ENCODE results near the gene TAF4.
"Not testable (repeated sequence)": the region's sequence is repeated elsewhere in the genome, so short reads cannot be mapped to it uniquely, and the experiment has no call there.

The TAF4 gene

GRCh38 chr20:62004614-62005013 is 61.1 kb downstream of the TAF4 start:
- no peak for DNase-seq (ENCODE audit: low read depth in 3 of 3, low spot score in 1 of 3)

GRCh38 chr20:62003567-62004405 is 61.9 kb downstream of the TAF4 start:
- DNase-seq (ENCODE audit: low read depth in 3 of 3, low spot score in 1 of 3) = no peak

- no peak for DNase-seq (ENCODE audit: low read depth in 3 of 3, low spot score in 1 of 3)
Measured at GRCh38 chr20:62002882-62003480, 62.7 kb downstream of the TAF4 start.

DNA sequence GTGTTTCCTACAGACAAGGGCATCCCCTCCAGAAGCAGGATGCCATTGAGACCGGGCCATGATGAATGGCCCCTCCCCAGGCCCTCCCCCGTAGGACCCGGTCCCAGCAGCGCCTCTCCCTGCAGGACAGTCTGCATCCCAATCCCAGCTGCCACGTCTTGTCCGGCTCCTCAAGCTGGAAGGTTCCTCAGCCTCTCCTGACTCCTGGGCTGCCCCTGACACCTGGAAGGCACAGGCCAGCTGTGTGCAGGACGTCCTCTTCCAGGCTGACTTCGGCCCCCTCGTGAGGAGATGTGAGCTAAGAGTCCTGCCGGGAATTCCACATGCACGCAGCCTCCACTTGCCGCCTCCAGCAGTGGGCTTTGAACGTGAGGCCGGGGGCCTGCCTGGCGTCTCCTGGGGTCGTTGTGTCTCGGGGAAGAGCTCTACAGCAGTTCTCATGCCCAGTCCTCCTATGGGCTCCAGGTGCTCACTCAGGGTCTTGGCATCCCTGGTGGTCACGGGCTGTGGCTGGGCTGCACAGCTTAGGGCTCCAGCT is 64.4 kb downstream of the TAF4 start:
- DNase-seq (ENCODE audit: low read depth in 3 of 3, low spot score in 1 of 3) = no peak

GRCh38 chr20:61998343-61999121 is 67.1 kb downstream of the TAF4 start:
- no peak for DNase-seq (ENCODE audit: low read depth in 3 of 3, low spot score in 1 of 3)

DNA sequence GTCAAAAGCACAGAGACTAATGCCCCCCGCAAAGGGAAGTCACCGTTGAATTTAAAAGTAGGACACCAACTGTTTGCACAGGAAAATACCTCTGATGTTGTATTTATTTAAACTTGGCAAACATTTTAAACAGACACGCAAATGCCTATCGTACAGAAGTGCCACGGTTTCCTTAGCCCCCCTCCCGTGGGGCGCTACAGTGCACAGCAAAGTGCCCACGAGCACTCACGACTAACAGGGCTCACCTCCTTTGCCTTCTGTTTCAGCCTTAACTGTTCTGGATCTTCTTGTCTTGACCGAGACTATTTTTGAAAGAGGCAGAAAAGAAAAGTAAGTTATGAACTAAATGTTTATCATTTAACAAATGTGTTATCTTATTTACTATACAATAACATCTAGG is 67.8 kb downstream of the TAF4 start:
- no peak for DNase-seq (ENCODE audit: low read depth in 3 of 3, low spot score in 1 of 3)

DNA sequence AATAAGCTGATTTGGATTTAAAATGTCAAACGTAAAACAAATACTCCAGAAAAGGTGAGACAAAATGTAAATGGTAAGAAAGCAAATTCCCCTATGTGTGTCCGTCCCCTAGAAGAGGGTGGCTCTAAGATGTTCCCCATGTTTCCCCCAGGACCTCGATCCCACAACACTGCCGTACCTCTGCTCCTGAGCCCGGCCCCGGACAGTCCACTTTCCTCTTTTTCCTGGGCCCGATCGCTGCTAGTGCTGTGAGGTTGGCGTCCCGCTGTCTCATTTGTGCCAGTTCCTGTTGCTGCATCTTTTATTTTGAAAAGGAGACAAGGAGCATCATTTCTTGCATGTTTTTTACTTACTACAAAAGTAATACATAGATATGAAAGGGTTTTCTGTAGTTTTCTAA is 68.3 kb downstream of the TAF4 start:
- DNase-seq (ENCODE audit: low read depth in 3 of 3, low spot score in 1 of 3) = no peak

DNA sequence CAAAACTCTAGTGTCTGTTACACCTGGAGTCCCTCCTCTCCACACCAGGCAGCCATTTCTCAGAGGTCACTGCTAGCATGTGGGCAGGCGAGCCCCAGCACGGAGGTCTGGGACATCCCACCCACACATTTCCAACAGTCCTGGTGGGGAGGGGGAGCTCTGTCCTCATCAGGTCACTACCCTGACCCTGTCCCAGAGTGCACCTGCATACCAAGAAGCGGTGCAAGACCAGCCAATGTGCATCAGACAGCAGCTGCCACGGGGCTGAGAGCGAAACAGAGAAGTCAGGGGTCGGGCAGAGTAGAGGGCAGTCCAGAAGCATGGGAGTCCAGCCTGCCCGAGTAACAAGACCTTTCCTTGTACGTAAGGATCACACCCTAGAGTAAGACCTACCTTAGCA is 71.1 kb downstream of the TAF4 start:
- no peak for DNase-seq (ENCODE audit: low read depth in 3 of 3, low spot score in 1 of 3)

DNA sequence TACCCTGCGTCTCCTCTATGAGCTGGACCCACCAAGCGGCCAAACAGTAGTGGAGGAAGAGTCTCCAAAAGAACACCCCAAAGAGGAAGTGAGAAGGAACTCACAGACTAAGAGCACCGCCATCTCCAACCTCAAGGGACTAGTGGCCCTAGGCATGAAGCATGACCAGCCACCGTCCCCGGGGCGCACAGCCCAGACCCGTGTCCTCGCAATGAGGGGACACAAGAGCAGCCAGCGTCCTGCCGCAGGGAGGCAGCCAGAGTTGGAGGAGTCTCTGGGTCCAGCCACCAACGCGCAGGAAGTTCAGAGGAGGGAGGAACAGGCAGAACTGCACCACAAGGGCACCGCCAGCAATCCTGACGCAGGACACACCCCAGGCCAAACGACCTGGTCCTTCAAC is 72.6 kb downstream of the TAF4 start:
- DNase-seq (ENCODE audit: low read depth in 3 of 3, low spot score in 1 of 3) = no peak

DNA sequence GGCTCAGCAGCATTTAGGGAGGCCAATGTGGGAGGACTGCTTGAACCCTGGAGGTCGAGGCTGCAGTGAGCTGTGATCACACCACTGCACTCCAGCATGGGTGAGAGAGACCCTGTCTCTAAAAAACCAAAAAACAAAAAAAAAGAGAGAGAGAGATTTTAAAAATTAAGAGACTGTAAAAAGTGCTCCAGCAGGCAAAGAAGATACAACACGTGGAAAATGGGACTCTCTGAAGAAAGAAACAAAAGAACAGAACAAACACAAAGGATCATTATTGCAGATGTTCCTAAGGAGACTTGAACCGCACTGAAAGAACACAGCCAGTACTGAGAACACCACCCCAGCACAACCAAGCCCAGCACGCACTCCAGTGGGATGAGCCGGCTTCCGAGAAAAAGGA is 74.2 kb downstream of the TAF4 start:
- no peak for DNase-seq (ENCODE audit: low read depth in 3 of 3, low spot score in 1 of 3)

DNA sequence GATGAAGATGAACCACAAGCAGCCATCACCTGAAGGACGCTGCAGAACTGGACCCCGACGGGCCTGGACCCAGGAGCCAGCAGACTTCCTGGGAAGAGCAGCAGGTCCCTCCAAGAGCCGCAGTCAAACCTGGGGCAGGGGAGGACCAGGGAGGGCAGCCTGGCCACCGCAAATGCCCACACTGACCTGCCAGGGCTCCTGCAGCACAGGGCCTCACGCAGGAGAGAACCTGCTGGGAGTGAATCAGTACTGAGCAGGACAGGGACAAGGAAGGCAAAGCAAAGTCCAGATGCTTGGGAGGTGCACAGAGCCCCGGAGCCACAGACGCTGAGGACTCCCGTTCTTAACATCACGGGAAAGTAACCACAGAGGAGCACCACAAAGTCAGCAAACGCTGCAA is 75.2 kb downstream of the TAF4 start:
- no peak for DNase-seq (ENCODE audit: low read depth in 3 of 3, low spot score in 1 of 3)

DNA sequence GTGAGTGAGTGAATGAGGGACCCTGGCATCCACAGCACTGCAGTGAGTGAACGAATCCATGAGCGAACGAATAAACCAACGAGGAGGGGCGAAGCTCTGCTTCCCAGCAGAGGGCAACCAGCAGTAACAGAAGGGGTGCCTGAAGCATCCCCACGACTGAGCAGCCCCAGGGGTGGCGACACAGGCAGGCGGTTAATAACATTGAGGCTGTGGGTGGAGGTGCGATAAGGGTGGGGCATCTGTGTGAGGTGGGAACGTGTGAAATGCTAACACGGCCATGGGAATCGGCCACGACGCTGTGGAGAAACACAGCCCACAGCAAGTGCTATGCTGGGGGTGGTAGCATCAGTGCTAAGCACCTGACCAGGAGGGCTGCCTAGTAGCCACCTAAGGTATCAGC is 75.9 kb downstream of the TAF4 start:
- no peak for DNase-seq (ENCODE audit: low read depth in 3 of 3, low spot score in 1 of 3)

GRCh38 chr20:61988665-61989064 is 77.0 kb downstream of the TAF4 start:
- DNase-seq (ENCODE audit: low read depth in 3 of 3, low spot score in 1 of 3) = no peak

DNA sequence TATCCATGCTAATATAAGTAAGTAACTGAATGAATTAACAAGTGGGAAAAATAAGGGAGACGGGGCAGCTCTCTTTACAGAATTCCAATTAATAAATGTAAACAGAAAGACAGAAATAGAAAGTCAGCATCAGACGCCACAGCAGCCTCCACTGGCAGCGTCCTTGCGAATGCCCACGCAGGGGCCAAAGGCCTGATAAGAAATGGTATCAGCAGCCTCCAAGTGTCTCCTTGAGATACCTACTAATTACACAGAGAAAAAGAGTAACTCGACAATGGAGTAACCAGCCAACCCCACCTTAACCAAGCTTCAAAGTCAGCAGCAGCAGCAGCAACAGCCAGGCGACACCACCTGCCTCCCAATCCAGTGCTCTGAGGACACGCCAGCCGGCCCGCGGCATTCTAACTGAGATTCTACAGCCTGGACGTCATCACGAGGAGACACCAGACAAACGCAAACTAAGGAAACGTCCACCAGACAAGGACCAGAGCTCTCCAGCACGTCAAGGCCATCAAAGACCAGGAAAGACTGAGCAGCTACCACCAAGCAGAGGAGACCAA is 78.8 kb downstream of the TAF4 start:
- DNase-seq (ENCODE audit: low read depth in 3 of 3, low spot score in 1 of 3) = no peak

DNA sequence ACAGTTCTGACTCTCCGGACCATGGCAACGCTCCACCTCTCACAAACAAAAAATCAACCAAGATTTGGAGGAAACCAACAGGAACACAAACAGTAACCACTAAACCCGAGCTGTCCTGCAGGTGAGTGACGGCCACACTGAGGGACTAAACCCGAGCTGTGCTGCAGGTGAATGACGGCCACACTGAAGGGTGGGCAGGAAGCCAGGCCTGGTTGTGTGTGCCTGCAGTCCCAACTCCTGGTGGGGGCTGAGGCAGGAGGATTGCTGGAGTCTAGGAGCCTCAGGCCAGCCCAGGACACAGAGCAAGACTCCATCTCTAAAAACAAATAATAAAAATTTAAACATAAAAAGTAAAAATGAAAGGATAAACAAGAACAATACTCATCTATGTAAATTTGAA is 80.6 kb downstream of the TAF4 start:
- no peak for DNase-seq (ENCODE audit: low read depth in 3 of 3, low spot score in 1 of 3)

- not testable (repeated sequence) for DNase-seq (ENCODE audit: low read depth in 3 of 3, low spot score in 1 of 3)
Measured at GRCh38 chr20:61984431-61984830, 81.2 kb downstream of the TAF4 start.

GRCh38 chr20:61983965-61984364 is 81.7 kb downstream of the TAF4 start:
- no peak for DNase-seq (ENCODE audit: low read depth in 3 of 3, low spot score in 1 of 3)

- DNase-seq (ENCODE audit: low read depth in 3 of 3, low spot score in 1 of 3) = no peak
Measured at GRCh38 chr20:61982951-61983315, 82.7 kb downstream of the TAF4 start.

GRCh38 chr20:61982191-61982950 is 83.3 kb downstream of the TAF4 start:
- no peak for DNase-seq (ENCODE audit: low read depth in 3 of 3, low spot score in 1 of 3)

DNA sequence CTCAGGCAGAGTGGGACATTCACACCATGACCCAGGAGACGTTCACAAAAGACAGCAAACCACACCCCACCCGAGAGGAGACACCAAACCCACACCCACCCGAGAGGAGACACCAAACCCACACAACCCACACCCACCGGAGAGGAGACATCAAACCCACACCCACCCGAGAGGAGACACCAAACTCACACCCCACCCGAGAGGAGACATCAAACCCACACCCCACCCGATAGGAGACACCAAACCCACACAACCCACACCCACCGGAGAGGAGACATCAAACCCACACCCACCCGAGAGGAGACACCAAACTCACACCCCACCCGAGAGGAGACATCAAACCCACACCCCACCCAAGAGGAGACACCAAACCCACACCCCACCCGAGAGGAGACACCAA is 84.0 kb downstream of the TAF4 start:
- not testable (repeated sequence) for DNase-seq (ENCODE audit: low read depth in 3 of 3, low spot score in 1 of 3)

Data from stimulated activated CD4-positive, alpha-beta T cell treated with anti-CD3 and anti-CD28 coated beads, TNF-alpha, amount 100 ng/mL, for 1 hour (primary cell).